Colonic mucosa (tissue), 4 donors: ENCODE measurements around the gene RHBDD1. TPM values are rescaled to one million over a fixed set of nuclear protein-coding genes. Genes with fewer than 3 reads are reported as not detected.

Experiments
- DNase-seq: peaks from one replicate; pipeline ENCODE4 v3.0.0-alpha.2; 2020
- H3K27ac ChIP-seq: fragments of 200-600 bp; one replicate; pipeline ENCODE4 v1.8.0; 2021
- H3K27me3 ChIP-seq: fragments of 200-600 bp; one replicate; pipeline ENCODE4 v1.8.0; 2021
- H3K36me3 ChIP-seq: fragments of 200-600 bp; one replicate; pipeline ENCODE4 v1.8.0; 2021
- H3K4me1 ChIP-seq: fragments of 200-600 bp; one replicate; pipeline ENCODE4 v1.8.0; 2021; ENCODE audit warnings: mild to moderate bottlenecking
- H3K4me3 ChIP-seq: fragments of 200-600 bp; one replicate; pipeline ENCODE4 v1.8.0; 2021
- H3K9ac ChIP-seq, 2 donors: one replicate each; pipeline ENCODE4 v1.7.0; 2013; ENCODE audit warnings: control low read depth in 2 of 2, low read depth in 2 of 2, low read length in 2 of 2
- H3K9me3 ChIP-seq: fragments of 200-600 bp; one replicate; pipeline ENCODE4 v1.8.0; 2021
- intact Hi-C: fragments of 100-400 bp; cut with DNase I; formaldehyde crosslinking; loops from one replicate; pipeline ENCODE4 v1.14.1; 2022
- total RNA-seq, 2 donors: library from RNA; stranded (reverse); fragmentation: NEBNext Ultra II Directional in 1 of 2; extraction: Animal tissue kit (Norgen Biotek cat#: 25700) in 1 of 2; gene quantifications; one replicate each; pipeline ENCODE4 v1.2.1, GENCODE V29; 2021
- TF ChIP-seq, protein P1 (sequence below): fragments of 200-600 bp; IDR thresholded peaks from one replicate; pipeline ENCODE4 v1.8.0; 2022; ENCODE audit warnings: antibody characterized with exemption, mild to moderate bottlenecking
- donor health status: healthy.
- donor health status: DM: no; HTN: no; CAD: no.
- donor health status: DM: no; HTN: no; CAD: no.

RHBDD1 gene
- total RNA-seq, 2 donors from 2014 or later = 29.9 to 31.7 TPM

DNA sequence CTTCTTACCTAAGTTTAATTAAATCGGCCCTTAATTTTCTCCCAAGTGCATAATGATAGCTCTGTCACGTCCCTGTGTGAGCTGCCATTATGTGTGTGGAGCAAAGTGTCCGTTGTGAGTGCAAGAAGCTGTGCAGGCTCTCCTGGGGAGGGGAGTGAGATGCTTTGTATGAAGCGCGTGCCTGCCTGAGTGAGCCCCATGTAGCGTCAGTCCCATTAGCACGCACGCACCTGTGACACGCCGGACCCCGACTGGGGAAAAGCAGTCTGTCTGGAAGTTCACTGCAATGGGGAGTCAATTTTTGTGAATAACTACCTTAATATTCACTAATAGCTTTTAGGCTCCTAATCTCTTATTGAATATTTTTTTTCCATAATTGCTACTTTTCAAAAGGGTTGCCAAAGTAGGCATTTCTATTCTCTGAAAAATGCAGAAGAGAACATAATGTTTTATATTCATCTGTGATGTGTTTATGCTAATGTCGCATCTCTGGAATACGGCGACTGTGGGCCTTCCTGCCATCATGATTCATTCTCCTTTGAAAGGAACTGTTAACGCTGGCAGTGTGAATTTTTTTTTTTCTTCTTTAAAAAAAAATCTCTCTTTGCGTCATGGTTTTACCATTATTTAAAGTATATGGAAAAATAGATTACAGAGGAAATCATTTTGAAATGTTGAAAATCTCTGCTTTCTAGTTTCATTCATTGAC lies 170.5 kb downstream of the RHBDD1 start:
- Histone ChIP-seq H3K4me1 (no peaks in the 10 kb centered on the region), H3K36me3 (no peaks in the 10 kb centered on the region), H3K9me3 (no peaks in the 10 kb centered on the region), H3K27ac (no peak overlapping the region), H3K4me3 (no peak overlapping the region), H3K9ac (no peak overlapping the region), H3K27me3 (no peaks in the 10 kb centered on the region)
- intact Hi-C loops = no loop called here
- no peak for DNase-seq
- TF ChIP-seq, protein P1, sequence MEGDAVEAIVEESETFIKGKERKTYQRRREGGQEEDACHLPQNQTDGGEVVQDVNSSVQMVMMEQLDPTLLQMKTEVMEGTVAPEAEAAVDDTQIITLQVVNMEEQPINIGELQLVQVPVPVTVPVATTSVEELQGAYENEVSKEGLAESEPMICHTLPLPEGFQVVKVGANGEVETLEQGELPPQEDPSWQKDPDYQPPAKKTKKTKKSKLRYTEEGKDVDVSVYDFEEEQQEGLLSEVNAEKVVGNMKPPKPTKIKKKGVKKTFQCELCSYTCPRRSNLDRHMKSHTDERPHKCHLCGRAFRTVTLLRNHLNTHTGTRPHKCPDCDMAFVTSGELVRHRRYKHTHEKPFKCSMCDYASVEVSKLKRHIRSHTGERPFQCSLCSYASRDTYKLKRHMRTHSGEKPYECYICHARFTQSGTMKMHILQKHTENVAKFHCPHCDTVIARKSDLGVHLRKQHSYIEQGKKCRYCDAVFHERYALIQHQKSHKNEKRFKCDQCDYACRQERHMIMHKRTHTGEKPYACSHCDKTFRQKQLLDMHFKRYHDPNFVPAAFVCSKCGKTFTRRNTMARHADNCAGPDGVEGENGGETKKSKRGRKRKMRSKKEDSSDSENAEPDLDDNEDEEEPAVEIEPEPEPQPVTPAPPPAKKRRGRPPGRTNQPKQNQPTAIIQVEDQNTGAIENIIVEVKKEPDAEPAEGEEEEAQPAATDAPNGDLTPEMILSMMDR = no peak

DNA sequence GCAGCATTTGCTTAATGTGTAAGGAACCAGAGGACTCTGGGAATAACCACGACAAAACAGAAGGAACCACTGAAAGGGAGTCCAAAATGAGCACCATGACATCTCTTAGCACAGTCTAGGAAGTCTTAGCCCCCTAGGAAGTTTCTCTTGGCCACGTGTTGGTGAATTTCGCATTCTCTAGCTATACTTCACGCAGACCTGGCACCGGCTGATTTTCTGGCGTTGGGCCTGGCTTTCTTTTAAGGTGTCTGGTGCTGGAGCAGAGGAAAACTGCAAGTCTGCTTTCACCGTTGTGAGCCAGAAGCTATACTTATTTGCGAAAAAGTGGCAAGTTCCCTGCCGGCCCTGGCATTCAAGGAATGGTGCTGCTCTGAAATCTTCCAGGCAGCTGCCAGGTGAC lies 171.3 kb downstream of the RHBDD1 start:
- Histone ChIP-seq H3K36me3 (no peaks in the 10 kb centered on the region), H3K27me3 (no peaks in the 10 kb centered on the region), H3K9me3 (no peaks in the 10 kb centered on the region), H3K27ac (no peak overlapping the region), H3K9ac (no peak overlapping the region), H3K4me1 (no peaks in the 10 kb centered on the region), H3K4me3 (no peak overlapping the region)
- no peak for DNase-seq
- intact Hi-C loops = no loop called here
- TF ChIP-seq, protein P1 = no peak

DNA sequence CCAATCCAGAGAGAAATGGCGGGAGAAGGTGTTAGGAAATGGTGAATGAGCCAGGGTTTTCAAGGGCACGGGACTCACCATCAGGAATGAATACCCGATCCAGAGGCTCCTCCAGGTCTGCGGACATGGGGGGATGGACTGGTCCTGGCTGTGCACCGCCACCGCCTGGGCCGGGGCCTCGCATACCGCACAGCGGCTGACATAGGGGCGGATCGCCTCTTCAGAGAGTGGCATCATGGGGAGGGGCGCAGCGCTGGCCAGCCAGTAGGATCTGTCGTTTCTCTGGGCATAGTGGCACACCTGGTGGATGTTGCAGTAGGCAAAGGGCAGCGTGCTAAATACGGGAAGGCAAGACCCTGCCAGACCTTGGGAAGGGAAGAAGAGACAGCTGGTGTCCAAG lies 172.1 kb downstream of the RHBDD1 start:
- TF ChIP-seq, protein P1 = no peak
- H3K9me3 ChIP-seq = no peaks in the 10 kb centered on the region
- H3K9ac ChIP-seq = no peak overlapping the region
- no peaks in the 10 kb centered on the region for H3K36me3 ChIP-seq
- intact Hi-C loops = no loop called here
- no peaks in the 10 kb centered on the region for H3K27me3 ChIP-seq
- no peak overlapping the region for H3K4me3 ChIP-seq
- no peaks in the 10 kb centered on the region for H3K4me1 ChIP-seq
- H3K27ac ChIP-seq = no peak overlapping the region
- no peak for DNase-seq

DNA sequence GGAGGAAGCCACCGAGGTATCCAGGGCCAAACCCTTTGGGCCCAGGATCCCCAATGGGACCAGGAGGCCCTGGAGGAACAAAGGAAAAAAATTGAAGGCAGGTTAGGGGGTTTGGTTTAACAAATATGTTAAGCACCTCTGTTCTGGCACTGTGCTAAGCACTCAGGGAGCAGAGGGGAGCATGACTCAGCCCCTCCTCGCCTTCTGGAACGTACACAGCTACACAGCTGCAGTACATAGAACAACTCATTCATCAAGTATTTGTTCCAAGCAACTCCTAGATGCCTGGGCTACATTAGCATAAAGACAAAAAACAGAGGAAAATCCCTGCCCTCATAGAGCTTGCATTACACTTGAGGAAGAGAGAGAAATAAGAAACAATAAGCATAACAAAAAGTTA lies 174.6 kb downstream of the RHBDD1 start:
- Histone ChIP-seq H3K4me3 (no peak overlapping the region), H3K4me1 (no peaks in the 10 kb centered on the region), H3K9ac (no peak overlapping the region), H3K9me3 (no peaks in the 10 kb centered on the region), H3K27ac (no peak overlapping the region), H3K36me3 (no peaks in the 10 kb centered on the region), H3K27me3 (no peaks in the 10 kb centered on the region)
- intact Hi-C loops = no loop called here
- DNase-seq = no peak
- TF ChIP-seq, protein P1 = no peak

DNA sequence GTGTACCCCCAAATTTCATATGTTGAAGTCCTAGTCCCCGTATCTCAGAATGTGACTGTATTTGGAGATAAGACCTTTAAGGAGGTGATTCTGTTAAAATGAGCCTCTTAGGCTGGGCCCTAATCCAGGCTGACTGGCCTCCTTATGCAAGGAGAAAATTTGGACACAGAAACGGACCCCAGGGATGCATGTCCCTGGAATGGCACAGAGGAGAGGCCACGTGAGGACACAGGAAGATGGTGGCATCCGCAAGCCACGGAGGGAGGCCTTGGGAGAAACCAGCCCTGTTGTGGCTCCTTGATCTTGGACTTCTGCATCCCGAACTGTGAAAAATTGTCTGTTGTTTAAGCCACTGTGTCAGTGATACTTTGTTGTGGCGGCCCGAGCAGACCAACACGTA lies 177.5 kb downstream of the RHBDD1 start:
- TF ChIP-seq, protein P1 = no peak
- Histone ChIP-seq H3K9ac (no peak overlapping the region), H3K9me3 (no peaks in the 10 kb centered on the region), H3K36me3 (no peaks in the 10 kb centered on the region), H3K4me3 (no peak overlapping the region), H3K27me3 (no peaks in the 10 kb centered on the region), H3K4me1 (no peaks in the 10 kb centered on the region), H3K27ac (no peak overlapping the region)
- no peak for DNase-seq
- intact Hi-C loops = no loop called here
